HG02970 (cell line): ENCODE results near the gene RASGRF2.

ENCODE experiments used
- ATAC-seq: cut with Tn5 transposase; IDR thresholded peaks from one replicate; pipeline ENCODE4 v1.9.1; 2021; ENCODE audit warnings: mild to moderate bottlenecking, moderate library complexity, moderate number of reproducible peaks; ENCODE audit not compliant: unreplicated experiment, low FRiP score

Gene RASGRF2

DNA sequence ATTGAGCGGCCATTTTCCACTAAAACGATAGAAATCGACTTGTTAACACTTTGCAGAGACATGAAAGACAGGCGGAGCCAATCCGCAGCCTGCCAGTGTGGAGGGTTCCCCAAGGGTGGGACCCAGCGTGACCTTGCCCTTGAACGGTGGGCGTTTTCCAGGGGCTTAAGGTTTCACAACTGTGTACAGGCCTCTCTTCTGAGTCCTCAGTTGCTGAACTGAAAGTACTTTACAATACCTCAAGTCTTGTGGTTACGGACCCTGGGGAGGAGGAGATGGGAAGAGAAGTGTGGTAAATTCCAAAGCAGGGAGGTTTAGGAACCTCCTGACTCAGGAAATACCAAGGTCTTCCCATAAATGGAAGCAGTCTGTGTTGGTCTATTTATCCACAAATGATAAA lies 204.8 kb downstream of the RASGRF2 start:
- ATAC-seq, result no peak

DNA sequence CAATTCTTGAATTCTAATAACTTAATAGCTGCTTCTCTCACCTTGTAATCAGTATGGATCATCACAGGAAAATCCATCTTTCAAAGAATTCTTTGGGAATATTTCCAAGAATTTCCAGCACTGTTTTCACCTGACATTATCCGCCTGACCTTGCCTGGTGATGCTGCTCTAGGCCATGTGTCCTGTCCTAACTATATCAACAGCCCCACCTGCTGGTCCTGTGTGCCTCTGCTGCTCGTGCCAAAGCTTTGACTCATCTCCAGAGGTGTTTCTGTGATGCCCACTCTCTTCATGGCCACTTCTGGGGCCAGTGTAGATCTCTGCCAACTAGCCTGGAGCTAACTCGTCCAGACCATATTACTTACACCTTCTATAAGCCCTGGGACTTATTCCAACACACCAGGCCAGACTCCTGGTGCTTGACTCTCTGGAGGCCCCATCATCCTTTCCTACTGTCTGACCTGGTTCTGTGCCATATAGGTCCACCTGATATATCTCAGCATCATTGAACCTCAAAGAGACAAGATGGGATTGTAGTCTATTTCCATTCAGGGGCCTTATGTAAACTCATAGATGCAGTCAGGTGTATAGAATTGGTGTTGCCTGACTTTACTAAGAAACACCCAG lies 205.4 kb downstream of the RASGRF2 start:
- no peak for ATAC-seq

DNA sequence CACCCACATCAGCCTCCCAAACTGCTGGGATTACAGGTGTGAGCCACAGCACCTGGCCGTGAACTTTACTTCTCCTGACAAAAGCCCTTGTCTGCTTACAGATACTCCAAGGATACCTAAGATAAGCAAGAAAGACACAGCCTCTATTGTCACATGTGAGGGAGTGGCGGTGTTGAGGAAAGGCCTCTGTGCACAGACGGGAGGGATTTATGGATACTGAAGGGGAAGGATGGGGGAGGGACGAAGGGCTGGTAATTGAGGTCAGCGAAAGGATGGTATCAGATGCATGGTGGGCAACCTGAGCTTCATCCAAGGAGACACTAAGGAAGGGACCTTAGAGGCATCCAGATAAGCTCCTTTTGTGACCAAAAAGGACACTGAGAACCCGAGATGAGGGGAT lies 206.3 kb downstream of the RASGRF2 start:
- no peak for ATAC-seq

DNA sequence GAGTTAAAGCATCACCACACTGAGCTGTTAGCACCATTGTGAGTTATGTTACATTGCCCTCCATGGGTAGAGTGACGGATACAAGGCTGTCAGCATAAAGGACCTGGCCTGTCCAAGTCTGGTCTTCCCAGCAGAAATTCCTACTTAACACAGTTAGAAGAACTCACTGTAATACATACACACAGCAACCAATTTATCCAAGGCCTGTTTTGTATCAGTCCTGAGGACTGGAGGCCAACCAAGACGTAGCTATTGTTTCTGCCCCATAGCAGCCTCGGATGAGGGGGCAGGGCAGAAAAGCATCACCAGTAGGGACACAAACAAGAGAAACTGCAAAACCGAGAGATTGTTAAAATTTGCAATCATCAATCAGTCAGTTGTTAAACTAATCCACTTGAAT lies 206.9 kb downstream of the RASGRF2 start:
- no peak for ATAC-seq

DNA sequence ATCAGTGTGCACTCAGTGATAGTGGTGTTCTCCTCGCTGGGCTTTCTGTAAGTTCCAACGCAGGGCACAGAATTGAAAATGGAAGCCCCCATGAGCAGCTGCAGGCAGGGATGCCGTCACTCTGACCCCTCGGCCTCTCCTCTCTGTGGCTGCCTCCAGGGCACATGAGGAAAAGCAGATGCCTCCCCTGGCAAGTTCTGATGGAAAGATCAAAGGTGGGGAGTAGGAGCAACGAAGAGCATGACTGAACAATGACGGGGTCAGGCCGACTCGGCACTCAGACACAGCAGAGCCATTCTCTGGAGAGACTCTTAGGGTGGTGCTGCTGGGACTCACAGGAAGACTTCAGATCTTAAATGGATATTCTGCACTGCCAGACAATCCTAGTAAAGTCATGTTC lies 207.4 kb downstream of the RASGRF2 start:
- no peak for ATAC-seq

DNA sequence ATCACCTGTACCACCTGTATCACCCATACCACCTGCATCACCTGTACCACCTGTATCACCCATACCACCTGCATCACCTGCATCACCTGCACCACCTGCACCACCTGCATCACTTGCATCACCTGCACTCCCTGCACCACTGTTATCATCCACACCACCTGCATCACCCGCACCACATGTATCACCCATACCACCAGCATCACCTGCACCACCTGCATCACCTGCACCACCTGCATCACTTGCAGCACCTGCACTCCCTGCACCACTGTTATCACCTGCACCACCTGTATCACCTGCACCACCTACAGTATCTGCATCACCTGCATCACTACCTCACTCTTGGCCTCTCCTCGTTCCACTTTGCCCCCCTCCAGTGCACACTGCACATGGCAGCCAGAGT lies 209.8 kb downstream of the RASGRF2 start:
- no peak for ATAC-seq

DNA sequence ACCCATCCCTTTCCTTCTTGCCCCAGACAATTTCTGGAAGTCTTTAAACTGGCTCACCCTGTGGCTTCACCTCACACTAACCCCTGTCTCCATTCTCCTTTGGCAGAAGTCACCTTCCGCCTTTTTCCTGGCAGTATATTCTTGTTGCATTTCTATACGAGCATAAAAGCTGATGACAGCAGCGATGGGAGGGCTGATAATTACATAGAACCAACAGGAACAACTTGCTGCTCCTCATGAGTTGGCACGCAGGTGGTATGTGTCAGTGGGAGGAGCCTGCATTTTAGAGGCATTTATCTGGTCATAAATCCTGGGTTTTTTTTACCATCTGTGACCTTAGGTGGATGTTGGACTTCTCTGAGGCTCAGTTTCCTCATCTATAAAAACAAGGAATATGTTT lies 211.6 kb downstream of the RASGRF2 start:
- ATAC-seq, result no peak

DNA sequence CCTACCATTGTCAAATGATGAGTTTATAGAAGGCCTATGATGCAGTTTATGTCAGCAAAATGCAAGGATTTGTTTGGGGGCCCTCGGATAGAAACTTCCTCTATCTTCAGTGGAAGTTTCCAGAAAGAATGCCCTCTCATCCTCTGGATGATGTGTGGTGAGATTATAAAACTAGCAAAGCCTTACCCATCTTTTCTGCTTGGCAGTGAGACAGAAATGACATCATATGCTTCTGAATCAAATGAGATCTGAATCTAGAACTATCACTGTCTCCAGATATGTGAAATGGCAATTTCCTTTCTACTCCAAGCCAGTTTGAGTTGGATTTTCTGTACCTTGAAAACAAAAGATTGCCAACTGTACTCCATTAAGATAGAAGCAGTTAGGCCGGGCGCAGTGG lies 212.5 kb downstream of the RASGRF2 start:
- no peak for ATAC-seq

DNA sequence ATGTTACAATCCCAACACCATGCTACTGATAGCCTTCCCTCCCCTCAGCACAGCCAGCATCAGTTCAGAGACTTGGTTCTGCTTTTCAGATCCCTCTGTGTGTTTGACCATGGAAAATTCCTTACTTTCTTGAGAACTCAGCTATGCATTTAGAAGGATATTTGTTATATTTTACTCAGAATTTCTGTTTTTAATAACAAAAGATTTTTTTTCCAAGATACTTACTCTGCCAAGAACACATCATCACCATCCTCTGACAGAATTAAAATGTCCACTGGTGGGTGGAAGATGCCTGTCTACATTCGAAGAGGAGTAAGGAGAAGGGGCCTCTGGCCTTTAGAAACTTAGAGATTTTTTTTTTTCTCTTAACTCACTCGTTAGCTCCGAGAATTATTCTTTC lies 216.9 kb downstream of the RASGRF2 start:
- no peak for ATAC-seq

DNA sequence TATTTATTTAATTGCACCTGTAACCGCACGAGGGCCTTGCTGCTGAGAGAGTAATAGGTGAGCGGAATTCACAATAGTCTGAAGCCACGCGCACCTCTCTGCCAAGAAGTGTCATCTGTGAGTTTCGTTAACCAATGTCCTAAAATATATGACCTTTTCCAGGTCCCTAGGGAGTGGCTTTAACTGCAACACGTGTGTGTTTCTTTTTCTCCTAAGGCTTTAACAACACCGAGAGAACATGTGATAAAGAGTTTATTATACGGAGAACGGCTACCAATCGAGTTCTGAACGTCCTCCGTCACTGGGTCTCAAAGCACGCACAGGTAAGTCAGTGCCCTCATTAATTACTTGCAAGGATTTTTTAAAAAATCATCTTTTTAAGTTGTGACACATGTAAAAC lies 219.8 kb downstream of the RASGRF2 start:
- no peak for ATAC-seq

DNA sequence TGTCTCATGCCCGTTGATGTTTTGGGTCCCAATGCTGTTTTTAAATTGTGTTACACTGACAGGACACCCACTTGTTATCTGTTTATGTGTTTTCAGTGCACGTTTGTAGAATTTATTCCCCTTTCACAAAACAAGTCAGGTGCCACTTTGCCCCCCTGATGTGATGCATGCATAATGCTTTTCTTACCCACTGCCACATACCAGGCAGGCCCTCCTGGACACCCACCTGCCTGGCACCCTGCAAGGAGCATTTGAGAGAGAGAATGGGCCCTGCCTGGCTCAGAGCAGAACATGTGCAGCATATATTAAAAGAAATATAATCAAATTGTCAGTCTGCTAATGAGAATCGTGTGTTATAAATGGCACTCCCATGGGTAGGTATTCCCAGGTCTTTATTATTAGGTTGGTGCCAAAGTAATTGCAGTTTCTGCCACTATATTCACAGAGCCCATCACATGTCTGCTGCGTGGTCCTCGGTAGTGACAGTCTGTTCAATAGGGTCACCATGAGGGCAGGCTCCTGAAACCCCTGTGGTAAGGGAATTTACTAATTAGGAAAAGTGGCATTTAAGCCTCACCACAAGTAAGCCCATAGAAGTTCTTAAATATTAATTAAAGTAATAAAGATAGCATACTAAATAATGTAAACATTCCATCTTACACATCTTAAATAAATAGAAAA lies 220.8 kb downstream of the RASGRF2 start:
- no peak for ATAC-seq

DNA sequence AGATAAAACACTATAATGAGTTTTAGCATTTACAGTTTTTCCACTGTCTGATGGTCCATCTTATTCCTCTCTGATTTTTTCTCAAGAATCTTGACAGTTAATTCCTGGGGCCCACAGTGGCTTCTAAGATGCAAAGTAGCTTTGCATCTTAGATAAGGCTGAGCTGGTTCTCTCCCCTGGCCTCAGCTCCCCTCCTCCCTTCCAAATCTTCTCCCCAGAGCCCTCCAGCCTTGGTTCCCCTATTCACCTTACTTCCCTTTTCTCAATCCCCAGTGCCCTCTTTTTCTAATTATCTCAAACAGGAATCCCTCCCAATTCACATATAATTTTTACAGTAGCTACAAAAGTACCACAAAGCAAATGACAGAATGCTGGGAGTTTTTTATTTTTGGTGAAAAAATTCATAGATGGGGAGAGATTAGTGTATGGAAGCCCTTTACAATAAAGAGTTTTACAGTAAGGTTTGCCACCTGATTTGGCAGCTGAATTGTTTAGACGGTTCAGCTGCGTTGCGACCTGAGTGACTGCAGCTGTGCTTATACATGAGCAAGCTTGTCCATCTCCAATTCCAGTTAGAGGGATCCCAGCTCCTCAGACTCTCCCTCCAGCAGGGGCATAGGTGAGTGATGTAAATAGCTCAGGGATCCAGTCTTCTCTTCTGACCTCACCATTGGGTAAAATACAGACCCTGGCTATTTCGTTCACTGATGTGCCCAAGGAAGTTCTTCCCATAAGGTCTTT lies 221.6 kb downstream of the RASGRF2 start:
- no peak for ATAC-seq

DNA sequence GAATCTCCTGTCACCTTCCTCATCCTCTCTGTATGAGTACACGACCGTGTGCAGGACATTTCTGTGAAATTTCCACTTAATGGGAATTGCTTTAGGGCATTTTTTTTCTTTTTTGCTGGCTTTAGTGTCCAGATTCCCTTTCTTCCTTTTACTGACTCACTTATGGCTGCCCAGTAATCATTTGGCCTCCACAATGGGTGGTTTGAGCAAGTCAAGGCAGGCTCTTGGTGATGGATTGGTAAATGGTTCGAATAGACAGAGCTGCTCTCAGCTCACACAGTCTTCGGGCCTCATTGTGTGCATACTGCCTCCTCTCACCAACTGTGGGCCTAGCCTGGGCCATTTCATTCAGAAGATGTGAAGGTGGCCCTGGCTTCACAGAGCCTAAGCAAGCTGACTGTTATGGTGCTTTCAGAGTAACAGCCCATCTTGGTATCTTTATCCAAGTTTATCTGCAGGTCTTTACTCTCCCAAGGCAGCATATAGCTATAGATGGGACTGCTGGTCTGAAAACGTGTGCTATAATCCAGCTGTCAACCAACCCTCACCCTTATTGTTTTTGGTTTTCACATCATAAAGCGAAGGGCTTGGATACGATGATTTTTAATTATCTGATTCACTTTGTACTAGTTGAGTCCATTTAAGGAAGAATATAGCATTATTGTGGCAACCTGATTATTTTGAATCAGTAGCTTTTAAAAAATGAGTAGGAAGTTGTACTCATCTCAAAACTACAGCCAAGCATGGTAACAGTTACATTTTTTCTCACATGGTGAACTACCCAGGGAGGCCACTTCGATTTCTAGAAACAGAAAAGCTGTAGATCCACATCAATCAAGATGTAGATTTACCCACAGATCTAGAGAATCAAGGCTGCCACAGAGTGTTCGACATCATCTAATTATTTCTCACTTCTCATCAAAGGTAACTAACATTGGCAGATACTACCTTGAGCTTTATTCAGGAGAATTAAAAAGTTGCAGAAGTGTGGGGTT lies 222.5 kb downstream of the RASGRF2 start:
- ATAC-seq, result no peak

DNA sequence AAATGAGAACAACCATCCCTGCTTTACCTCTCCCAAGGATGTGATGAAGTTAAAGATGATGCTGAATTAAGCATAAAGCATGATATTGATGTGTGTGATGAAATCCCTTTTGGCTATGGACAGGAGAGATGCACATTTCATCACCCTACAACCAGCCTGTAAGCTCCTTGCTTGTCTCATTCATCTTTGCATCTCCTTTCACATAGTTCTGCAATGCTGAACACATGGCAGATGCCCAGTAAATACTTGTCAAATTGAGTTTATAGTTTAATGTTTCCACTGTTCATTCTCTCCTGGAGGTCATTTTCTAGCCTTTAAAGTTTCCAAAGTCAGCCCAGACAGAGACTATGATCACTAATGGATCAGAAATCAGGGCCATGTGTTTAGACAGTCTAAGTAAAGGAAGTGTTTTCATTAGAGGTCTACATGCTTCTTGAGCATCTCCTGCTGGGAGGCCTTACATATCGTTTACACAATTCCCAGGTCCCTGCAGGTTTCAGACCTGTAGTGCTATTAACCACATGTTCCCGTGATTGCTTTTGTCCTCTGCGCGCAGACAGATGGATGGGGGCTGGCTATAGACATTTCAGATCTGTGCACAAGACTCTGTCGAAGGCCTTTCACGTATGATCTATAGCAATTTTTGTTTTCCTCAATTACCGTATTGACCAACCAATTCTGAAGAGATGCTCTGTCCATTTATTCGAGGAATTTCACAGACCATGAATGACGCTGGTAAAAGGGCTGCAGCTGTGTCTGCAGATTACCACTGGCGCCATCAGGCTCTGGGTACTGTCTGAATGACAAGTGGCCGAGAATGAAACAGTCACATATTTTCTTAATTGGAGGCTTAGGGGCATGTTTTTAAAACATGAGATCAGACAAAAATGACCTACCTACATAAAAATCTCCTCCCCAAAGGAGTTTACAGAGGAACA lies 223.9 kb downstream of the RASGRF2 start:
- ATAC-seq, result no peak

DNA sequence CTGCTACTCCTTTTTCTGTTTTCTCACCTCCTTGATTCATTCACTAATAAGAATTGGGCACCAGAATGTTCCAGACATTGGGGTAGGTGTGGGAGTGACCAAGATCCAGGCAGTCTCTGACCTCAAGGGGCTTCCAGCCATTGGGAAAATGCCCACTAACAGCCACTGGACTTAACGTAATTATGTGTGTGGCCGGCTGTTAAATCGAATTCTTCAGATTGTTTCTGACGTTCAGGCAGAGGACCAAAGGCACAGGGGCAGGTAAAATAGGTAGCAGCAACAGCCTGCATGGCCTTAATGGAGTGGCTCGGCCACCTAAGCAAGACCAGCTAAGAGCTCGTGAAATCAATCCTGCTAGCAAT lies 224.6 kb downstream of the RASGRF2 start:
- ATAC-seq, result no peak

DNA sequence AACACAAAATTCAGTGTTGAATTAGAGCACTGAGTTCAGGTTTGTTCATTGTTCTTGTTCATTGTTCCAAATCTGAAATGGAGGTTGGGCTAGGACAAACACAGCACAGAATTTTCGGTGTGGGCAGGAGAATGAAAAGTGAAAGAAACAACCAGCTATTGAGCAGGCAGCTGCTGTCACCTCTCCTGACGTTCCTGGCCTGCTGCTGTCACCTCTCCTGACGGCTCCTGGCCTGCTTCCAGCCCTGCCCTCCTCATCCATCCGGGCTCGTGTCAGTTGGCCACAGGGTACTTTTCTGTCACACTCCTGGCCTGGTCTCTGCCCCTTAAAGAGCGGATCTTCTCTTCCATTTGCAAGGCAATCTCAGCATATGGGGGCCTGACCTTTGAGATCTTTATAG lies 227.7 kb downstream of the RASGRF2 start:
- ATAC-seq, result no peak

DNA sequence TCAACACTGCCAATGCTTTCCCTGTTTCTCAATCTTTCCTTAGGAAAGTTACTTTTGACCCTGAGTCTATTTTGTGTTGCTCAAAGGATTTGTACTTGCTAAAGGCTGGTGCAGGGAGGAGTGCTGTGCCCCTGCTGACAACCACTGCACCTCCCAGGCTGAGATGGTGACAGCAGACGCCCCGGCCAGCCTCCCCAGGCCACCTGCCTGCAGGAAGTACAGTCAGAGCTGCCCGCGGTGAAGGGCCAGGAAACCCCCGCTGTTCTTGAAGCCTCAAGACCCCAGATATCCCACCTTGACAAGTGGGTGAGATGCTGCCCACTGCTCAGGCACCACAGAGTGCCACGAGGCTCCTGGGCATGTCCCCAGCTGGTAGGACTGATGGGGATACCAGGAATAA lies 228.8 kb downstream of the RASGRF2 start:
- ATAC-seq, result no peak

DNA sequence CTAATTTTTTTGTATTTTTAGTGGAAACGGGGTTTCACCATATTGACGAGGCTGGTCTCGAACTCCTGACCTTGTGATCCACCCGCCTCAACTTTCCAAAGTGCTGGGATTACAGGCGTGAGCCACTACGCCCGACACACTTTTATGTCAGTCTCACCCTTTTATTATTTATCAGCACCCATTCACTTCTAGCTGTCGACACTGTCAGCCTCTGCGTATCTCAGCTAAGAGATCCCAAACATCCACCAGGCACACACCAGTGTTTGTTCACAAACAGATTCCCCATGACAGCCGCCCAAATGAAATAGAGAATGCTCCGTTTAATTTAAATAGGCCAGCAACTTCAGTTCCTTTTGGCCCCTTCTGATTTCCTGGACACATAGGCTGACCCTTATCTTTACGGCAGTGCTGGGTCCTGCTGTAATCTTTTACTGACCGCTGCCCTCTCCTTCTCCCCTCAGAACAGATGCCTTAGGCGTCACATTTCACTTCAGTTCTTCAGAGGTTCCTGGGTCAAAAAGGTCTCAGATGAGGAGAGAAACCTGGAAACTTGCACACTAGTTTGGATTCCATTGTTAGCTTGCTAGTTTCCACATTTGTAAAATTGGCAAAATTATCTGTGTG lies 229.8 kb downstream of the RASGRF2 start:
- ATAC-seq, result no peak

DNA sequence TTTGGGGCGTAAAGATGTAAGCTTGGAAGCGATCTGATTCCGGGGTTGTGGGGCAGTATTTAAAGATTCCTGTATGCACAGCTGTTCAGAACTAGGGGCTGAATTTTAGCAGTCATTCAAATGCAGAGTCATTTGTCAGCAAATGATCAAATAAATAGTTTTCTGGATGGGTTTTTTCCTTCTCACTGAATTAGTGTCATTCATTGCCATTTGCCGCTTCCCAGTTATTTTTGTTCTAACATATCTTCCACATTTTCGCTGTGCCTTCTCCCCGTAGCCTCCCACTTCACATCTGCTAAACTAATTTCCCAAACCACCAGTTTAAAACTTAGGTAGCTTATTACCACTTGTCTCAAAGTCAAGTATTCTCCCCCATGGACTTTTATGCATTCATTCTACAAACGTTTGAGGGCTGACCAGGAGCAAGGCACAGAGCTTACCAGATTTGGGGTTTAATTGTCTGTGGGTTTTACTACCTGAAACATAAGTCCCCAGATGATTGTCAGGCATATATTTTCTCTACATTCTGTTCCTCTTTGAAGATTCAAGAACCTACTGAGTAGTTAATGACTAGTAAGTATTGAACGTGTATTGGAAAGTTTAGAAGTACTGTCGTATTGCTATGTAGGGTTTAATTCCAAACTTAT lies 231.7 kb downstream of the RASGRF2 start:
- ATAC-seq, result no peak
